Keratinocyte (primary cell): ENCODE measurements around the gene GPR137B.

ENCODE experiments used
- EZH2 ChIP-seq: IDR thresholded peaks from one replicate; pipeline ENCODE4 v1.6.1; 2012; ENCODE audit warnings: inconsistent platforms, mild to moderate bottlenecking, low read length, moderate library complexity
- TF ChIP-seq, protein P1 (sequence below), 3 experiments: IDR thresholded peaks in 1 of 3; conservative IDR thresholded peaks in 1 of 3; optimal IDR thresholded peaks in 1 of 3; 2 replicates in 2 of 3; 3 replicates in 1 of 3; pipeline versions ENCODE3 to v1.5.1; 2011; ENCODE audit warnings: low read length in 3 of 3, mild to moderate bottlenecking in 3 of 3, moderate library complexity in 2 of 3, control low read depth in 1 of 3, inconsistent platforms in 1 of 3; ENCODE audit not compliant: insufficient read depth in 2 of 3; ENCODE audit errors: extremely low read depth in 1 of 3

DNA sequence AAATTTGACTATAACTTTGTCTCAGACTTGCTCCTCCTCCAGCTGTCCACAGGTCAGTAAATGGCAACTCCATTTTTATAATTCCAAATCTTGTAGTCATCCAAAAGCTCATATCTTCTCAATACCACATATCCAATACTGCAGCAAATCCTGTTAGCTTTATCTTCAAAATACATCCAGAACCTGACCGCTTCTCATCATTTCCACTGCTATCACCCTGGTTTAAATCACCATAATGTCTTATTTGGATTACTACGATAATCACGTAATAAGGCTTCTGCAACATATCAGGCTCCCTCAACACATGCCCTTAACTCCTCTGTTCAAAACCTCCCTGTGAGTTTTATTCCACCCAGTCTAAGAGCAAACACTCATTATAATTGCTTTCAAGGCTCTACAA is 104.9 kb downstream of the GPR137B start:
- TF ChIP-seq, protein P1, sequence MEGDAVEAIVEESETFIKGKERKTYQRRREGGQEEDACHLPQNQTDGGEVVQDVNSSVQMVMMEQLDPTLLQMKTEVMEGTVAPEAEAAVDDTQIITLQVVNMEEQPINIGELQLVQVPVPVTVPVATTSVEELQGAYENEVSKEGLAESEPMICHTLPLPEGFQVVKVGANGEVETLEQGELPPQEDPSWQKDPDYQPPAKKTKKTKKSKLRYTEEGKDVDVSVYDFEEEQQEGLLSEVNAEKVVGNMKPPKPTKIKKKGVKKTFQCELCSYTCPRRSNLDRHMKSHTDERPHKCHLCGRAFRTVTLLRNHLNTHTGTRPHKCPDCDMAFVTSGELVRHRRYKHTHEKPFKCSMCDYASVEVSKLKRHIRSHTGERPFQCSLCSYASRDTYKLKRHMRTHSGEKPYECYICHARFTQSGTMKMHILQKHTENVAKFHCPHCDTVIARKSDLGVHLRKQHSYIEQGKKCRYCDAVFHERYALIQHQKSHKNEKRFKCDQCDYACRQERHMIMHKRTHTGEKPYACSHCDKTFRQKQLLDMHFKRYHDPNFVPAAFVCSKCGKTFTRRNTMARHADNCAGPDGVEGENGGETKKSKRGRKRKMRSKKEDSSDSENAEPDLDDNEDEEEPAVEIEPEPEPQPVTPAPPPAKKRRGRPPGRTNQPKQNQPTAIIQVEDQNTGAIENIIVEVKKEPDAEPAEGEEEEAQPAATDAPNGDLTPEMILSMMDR (optimal IDR thresholded peaks at IDR 0.05 in 1 of 3, IDR thresholded peaks at IDR 0.05 in 1 of 3, conservative IDR thresholded peaks at IDR 0.05 in 1 of 3; ENCODE audit: extremely low read depth in 1 of 3, insufficient read depth in 2 of 3, low read length in 3 of 3) = no peak
- no peak for TF ChIP-seq EZH2
